ENCODE data around the gene LRRTM4. TPM values are rescaled to one million over a fixed set of nuclear protein-coding genes. Genes with fewer than 3 reads are reported as not detected.

Gene LRRTM4
- total RNA-seq, 2 experiments from 2014 or later: not detected

GRCh38 chr2:77207331-77207730 is 314.8 kb downstream of the LRRTM4 start:
- TF ChIP-seq CTCF (conservative IDR thresholded peaks at IDR 0.05; ENCODE audit: low read length) (no peak), EZH2phosphoT487 (IDR thresholded peaks at IDR 0.05; ENCODE audit: borderline replicate concordance, low read depth, low read length) (no peak)
- H3K36me3 ChIP-seq (ENCODE audit: insufficient read depth, low read length): no peaks in the 10 kb centered on the region
- DNase-seq (ENCODE audit: low spot score): no peak
- no TSS peak for BruUV-seq (replicated peaks)
- H3K4me2 ChIP-seq (ENCODE audit: low read length): no peak overlapping the region
- no peak overlapping the region for H3K4me3 ChIP-seq (ENCODE audit: low read depth, low read length, poor library complexity, severe bottlenecking)
- H4K20me1 ChIP-seq (ENCODE audit: insufficient read depth, low read length): no peaks in the 10 kb centered on the region
- intact Hi-C loops (cut with micrococcal nuclease; ENCODE audit: unreplicated experiment): no loop called here
- H2AFZ ChIP-seq (ENCODE audit: low read length): no peak overlapping the region
- H3K9me2 ChIP-seq (ENCODE audit: insufficient read depth, low read length): no peaks in the 10 kb centered on the region
- H3K4me1 ChIP-seq (ENCODE audit: insufficient read depth, low read length, poor library complexity, severe bottlenecking): no peaks in the 10 kb centered on the region
- ChIA-PET POLR2A (interaction anchor here (0.6 to 0.7 kb wide), 2 partner anchors 38 to 52 kb away, joined by 3 read pairs; no protein-coding TSS in a partner anchor), CTCF (ENCODE audit: unreplicated experiment) (no interaction called here)
- H3K27ac ChIP-seq (ENCODE audit: low read depth, low read length, poor library complexity, severe bottlenecking): no peak overlapping the region
- no peaks in the 10 kb centered on the region for H3K9me3 ChIP-seq (ENCODE audit: low read length)
- no peaks in the 10 kb centered on the region for H3K79me2 ChIP-seq (ENCODE audit: insufficient read depth, low read depth, low read length)

- no peaks in the 10 kb centered on the region for H3K9me2 ChIP-seq (ENCODE audit: insufficient read depth, low read length)
- intact Hi-C loops (cut with micrococcal nuclease; ENCODE audit: unreplicated experiment): no loop called here
Measured at GRCh38 chr2:77201755-77202154, 320.4 kb downstream of the LRRTM4 start.

More at GRCh38 chr2:77201755-77202154, 320.4 kb downstream of the LRRTM4 start:
- H3K4me3 ChIP-seq (ENCODE audit: low read depth, low read length, poor library complexity, severe bottlenecking): no peak overlapping the region
- H3K36me3 ChIP-seq (ENCODE audit: insufficient read depth, low read length): no peaks in the 10 kb centered on the region
- no peaks in the 10 kb centered on the region for H3K9me3 ChIP-seq (ENCODE audit: low read length)
- ChIA-PET POLR2A (no interaction called here), CTCF (ENCODE audit: unreplicated experiment) (no interaction called here)
- H2AFZ ChIP-seq (ENCODE audit: low read length): no peak overlapping the region
- H3K27ac ChIP-seq (ENCODE audit: low read depth, low read length, poor library complexity, severe bottlenecking): no peak overlapping the region
- no peaks in the 10 kb centered on the region for H3K4me1 ChIP-seq (ENCODE audit: insufficient read depth, low read length, poor library complexity, severe bottlenecking)
- TF ChIP-seq EZH2phosphoT487 (IDR thresholded peaks at IDR 0.05; ENCODE audit: borderline replicate concordance, low read depth, low read length): no peak
- no peak for TF ChIP-seq CTCF (conservative IDR thresholded peaks at IDR 0.05; ENCODE audit: low read length)
- no TSS peak for BruUV-seq (replicated peaks)
- H3K4me2 ChIP-seq (ENCODE audit: low read length): no peak overlapping the region
- H4K20me1 ChIP-seq (ENCODE audit: insufficient read depth, low read length): no peaks in the 10 kb centered on the region
- DNase-seq (ENCODE audit: low spot score): no peak
- H3K79me2 ChIP-seq (ENCODE audit: insufficient read depth, low read depth, low read length): no peaks in the 10 kb centered on the region
